ENCODE results near the gene PRR11.

DNA sequence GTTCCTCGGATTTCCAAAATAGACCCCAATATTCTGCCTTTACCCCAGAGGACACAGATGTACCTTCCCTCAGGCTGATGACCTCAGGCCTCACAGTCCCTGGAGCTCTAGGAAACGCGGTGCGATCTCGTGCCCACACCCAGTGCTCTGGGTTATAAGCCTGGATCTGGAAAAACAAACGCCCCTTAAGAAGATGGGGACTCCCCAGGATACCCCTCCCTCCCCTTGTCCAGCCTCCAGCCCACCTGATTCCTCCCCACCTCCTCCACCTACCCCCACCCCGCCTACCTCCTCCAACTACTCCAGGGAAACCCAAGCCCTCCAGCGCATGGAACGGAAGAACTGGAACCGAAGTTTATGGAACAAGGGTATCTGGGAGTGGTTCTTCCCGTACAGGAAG is 19.1 kb downstream of the PRR11 start:
- TF ChIP-seq JUND (IDR thresholded peaks at IDR 0.05; ENCODE audit: low read length) (no peak), EGR1 (IDR thresholded peaks at IDR 0.05; ENCODE audit: borderline replicate concordance, low read depth, low read length) (no peak), POLR2A (IDR thresholded peaks at IDR 0.05; ENCODE audit: control extremely low read depth in 1 of 2, low read depth in 2 of 2, low read length in 2 of 2) (no peak), RFX5 (IDR thresholded peaks at IDR 0.05; ENCODE audit: borderline replicate concordance, low read depth, low read length) (no peak), RBBP5 (IDR thresholded peaks at IDR 0.05; ENCODE audit: borderline replicate concordance, low read depth, low read length) (no peak), HDAC6 (IDR thresholded peaks at IDR 0.05; ENCODE audit: low read depth, low read length) (no peak), CBX5 (IDR thresholded peaks at IDR 0.05; ENCODE audit: low read depth, low read length) (no peak), KDM5A (IDR thresholded peaks at IDR 0.05; ENCODE audit: low read length) (no peak), SUZ12 (IDR thresholded peaks at IDR 0.05; ENCODE audit: low read length) (no peak), RAD21 (IDR thresholded peaks at IDR 0.05 in 1 of 2, conservative IDR thresholded peaks at IDR 0.05 in 1 of 2; ENCODE audit: low read depth in 2 of 2, low read length in 2 of 2) (no peak)
- TF ChIP-seq, protein P1, sequence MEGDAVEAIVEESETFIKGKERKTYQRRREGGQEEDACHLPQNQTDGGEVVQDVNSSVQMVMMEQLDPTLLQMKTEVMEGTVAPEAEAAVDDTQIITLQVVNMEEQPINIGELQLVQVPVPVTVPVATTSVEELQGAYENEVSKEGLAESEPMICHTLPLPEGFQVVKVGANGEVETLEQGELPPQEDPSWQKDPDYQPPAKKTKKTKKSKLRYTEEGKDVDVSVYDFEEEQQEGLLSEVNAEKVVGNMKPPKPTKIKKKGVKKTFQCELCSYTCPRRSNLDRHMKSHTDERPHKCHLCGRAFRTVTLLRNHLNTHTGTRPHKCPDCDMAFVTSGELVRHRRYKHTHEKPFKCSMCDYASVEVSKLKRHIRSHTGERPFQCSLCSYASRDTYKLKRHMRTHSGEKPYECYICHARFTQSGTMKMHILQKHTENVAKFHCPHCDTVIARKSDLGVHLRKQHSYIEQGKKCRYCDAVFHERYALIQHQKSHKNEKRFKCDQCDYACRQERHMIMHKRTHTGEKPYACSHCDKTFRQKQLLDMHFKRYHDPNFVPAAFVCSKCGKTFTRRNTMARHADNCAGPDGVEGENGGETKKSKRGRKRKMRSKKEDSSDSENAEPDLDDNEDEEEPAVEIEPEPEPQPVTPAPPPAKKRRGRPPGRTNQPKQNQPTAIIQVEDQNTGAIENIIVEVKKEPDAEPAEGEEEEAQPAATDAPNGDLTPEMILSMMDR (IDR thresholded peaks at IDR 0.05; ENCODE audit: control extremely low read depth in 1 of 3, insufficient read depth in 1 of 3, low read depth in 1 of 3, low read length in 3 of 3): no peak
- TF ChIP-seq, protein P2, sequence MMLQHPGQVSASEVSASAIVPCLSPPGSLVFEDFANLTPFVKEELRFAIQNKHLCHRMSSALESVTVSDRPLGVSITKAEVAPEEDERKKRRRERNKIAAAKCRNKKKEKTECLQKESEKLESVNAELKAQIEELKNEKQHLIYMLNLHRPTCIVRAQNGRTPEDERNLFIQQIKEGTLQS (IDR thresholded peaks at IDR 0.05; ENCODE audit: insufficient read depth, low read depth, low read length): no peak

All from H1 (cell line).